HEK293T (cell line): ENCODE data around the gene CCR1.

ENCODE experiments used
- CTCF ChIA-PET: fragments of 350-600 bp; formaldehyde crosslinking; extraction: SDS; loops from one replicate; lab custom pipeline; 2021; ENCODE audit warnings: antibody characterized with exemption, inconsistent platforms; lab: Yijun Ruan, JAX
- POLR2A ChIA-PET: fragments of 350-600 bp; formaldehyde crosslinking; extraction: SDS; loops from one replicate; lab custom pipeline; 2020; ENCODE audit warnings: antibody characterized with exemption, inconsistent platforms; lab: Yijun Ruan, JAX
- DNase-seq: peaks from one replicate; pipeline ENCODE4 v3.0.0; 2012; ENCODE audit warnings: mixed read lengths; ENCODE audit errors: extremely low spot score
- ARNT ChIP-seq: fragments of 450-650 bp; IDR thresholded peaks from 2 replicates; pipeline ENCODE4 v1.6.1; 2017; ENCODE audit warnings: mild to moderate bottlenecking
- BHLHE40 ChIP-seq: fragments of 450-650 bp; IDR thresholded peaks from 2 replicates; pipeline ENCODE4 v1.6.1; 2016; ENCODE audit warnings: mild to moderate bottlenecking, moderate library complexity, borderline replicate concordance
- CTBP1 ChIP-seq: fragments of 450-650 bp; IDR thresholded peaks from 2 replicates; pipeline ENCODE4 v1.6.1; 2016; ENCODE audit warnings: borderline replicate concordance
- ELF4 ChIP-seq: fragments of 450-650 bp; IDR thresholded peaks from 2 replicates; pipeline ENCODE4 v1.6.1; 2017; ENCODE audit warnings: antibody characterized with exemption
- FOXA1 ChIP-seq: fragments of 450-650 bp; IDR thresholded peaks from 2 replicates; pipeline ENCODE4 v1.6.1; 2016; ENCODE audit warnings: mild to moderate bottlenecking
- FOXK2 ChIP-seq: fragments of 450-650 bp; IDR thresholded peaks from 2 replicates; pipeline ENCODE4 v1.6.1; 2016; ENCODE audit warnings: mild to moderate bottlenecking
- FOXM1 ChIP-seq: fragments of 450-650 bp; IDR thresholded peaks from 2 replicates; pipeline ENCODE4 v1.6.1; 2017; ENCODE audit warnings: mild to moderate bottlenecking, borderline replicate concordance
- HDGF ChIP-seq: fragments of 450-650 bp; IDR thresholded peaks from 2 replicates; pipeline ENCODE4 v1.6.1; 2017; ENCODE audit warnings: antibody characterized with exemption, borderline replicate concordance
- L3MBTL2 ChIP-seq: fragments of 450-650 bp; conservative IDR thresholded peaks from 2 replicates; pipeline ENCODE4 v1.6.1; 2016; ENCODE audit warnings: mild to moderate bottlenecking
- LEF1 ChIP-seq: fragments of 450-650 bp; IDR thresholded peaks from 2 replicates; pipeline ENCODE4 v1.6.1; 2017; ENCODE audit warnings: mild to moderate bottlenecking, borderline replicate concordance
- NFRKB ChIP-seq: fragments of 450-650 bp; IDR thresholded peaks from 2 replicates; pipeline ENCODE4 v1.6.1; 2016; ENCODE audit warnings: mild to moderate bottlenecking, moderate library complexity
- SP1 ChIP-seq: fragments of 450-650 bp; IDR thresholded peaks from 2 replicates; pipeline ENCODE4 v1.6.1; 2017
- SUZ12 ChIP-seq: fragments of 450-650 bp; IDR thresholded peaks from 2 replicates; pipeline ENCODE4 v1.6.1; 2016; ENCODE audit warnings: mild to moderate bottlenecking
- TARDBP ChIP-seq: fragments of 450-650 bp; IDR thresholded peaks from 2 replicates; pipeline ENCODE4 v1.6.1; 2016
- ZNF384 ChIP-seq: fragments of 450-650 bp; IDR thresholded peaks from 2 replicates; pipeline ENCODE4 v1.6.1; 2016
- TF ChIP-seq, protein P1 (sequence below): fragments of 450-650 bp; IDR thresholded peaks from 2 replicates; pipeline ENCODE4 v1.6.1; 2016

Gene CCR1

DNA sequence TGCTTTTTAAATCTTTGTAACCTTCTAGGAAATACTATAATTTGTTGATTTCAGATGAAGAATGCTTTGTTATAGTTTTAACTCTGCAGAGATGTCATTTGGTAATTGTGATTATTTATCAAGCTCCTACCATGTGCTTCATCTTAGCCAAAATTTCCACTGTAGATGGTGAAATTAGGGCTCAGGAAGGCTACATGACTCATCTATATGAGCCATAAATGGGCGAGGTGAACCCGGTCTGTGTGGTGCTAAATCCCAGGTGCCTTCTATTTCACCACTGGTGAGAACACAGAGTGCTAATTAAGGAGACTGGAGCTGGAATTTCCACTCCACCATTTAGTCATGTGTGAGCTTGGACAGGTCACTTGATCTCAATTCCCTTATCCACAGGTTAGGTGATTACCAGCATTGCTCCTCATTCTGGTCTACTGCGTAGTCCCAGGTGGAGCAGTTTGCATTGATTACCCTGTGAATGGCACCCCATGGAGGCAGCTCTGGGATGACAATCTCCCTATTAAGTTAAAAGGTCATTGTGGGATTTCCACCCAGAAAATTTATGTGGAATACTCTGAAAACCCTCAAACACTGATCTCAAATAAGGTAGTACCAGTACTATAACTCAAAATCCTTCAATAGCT lies 31.3 kb upstream of the CCR1 start:
- TF ChIP-seq CTBP1 (no peak), FOXA1 (no peak), FOXM1 (no peak), SP1 (no peak), ELF4 (no peak), ZNF384 (no peak), HDGF (no peak), ARNT (no peak), SUZ12 (no peak), NFRKB (no peak), L3MBTL2 (no peak), BHLHE40 (no peak), LEF1 (no peak), TARDBP (no peak), FOXK2 (no peak)
- TF ChIP-seq, protein P1, sequence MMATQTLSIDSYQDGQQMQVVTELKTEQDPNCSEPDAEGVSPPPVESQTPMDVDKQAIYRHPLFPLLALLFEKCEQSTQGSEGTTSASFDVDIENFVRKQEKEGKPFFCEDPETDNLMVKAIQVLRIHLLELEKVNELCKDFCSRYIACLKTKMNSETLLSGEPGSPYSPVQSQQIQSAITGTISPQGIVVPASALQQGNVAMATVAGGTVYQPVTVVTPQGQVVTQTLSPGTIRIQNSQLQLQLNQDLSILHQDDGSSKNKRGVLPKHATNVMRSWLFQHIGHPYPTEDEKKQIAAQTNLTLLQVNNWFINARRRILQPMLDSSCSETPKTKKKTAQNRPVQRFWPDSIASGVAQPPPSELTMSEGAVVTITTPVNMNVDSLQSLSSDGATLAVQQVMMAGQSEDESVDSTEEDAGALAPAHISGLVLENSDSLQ: no peak
- ChIA-PET CTCF (no interaction called here), POLR2A (no interaction called here)
- DNase-seq: no peak

DNA sequence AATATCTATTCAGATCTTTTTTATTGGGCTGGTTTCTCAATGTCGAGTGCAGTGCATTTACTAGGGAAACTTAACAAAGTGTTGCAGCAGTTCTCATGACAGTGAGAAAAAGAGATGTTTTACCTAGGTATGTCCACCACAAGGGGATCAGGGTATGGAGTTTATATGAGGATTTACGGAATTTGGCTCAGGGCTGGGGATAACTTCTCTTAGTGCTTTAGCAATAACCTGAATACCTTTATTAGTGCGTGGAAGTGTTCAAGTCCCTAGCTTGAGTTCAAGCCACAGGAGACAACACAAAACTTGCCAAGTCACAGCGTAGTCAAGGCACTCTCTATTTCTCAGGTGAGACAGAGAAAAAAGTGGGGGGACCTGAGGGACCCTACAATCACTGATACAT lies 30.3 kb upstream of the CCR1 start:
- POLR2A ChIA-PET: no interaction called here
- TF ChIP-seq, protein P1: no peak
- TF ChIP-seq SP1 (no peak), L3MBTL2 (no peak), ELF4 (no peak), NFRKB (no peak)
- DNase-seq: no peak
- CTCF ChIA-PET: no interaction called here

DNA sequence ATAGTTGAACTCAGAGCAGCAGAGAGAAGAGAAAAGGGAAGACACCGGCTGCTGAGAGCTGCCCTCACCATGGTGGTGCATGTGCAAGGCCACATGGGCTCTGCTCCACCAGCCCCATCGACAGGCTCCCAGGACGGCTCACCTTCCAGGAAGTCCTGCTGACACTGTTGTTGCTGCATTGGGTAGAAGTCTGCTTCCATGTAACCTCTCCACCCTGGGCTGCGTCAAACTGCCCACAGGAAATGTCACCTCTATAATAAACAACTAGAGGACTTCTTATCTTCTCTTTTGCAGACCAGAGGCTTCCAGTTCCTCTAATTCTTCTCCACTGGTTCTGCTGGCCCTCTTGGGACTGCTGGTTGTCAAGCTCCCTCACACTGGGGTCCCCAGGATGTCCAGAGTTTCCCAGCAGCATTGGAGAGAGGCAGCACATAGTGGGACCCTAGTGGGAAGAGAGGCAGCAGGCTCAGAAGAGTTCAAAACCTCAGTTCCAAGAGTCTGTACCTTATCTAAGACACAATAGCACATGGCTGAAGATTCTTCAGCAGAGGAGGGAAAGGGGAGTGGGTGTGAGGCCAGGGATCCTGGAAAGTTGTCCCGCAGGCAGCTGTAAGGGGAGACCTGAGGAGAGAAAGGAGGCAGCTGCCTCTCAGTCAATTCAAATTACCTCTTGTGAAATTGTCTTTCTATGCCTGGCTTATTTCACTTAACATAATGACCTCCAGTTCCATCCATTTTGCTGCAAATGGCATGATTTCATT lies 28.4 kb upstream of the CCR1 start:
- TF ChIP-seq ELF4: no peak
- TF ChIP-seq LEF1: no peak
- no peak for TF ChIP-seq BHLHE40
- no peak for TF ChIP-seq HDGF
- TF ChIP-seq CTBP1: no peak
- no peak for TF ChIP-seq SP1
- no peak for TF ChIP-seq FOXM1
- no peak for TF ChIP-seq FOXA1
- TF ChIP-seq NFRKB: no peak
- TF ChIP-seq ZNF384: no peak
- TF ChIP-seq SUZ12: no peak
- TF ChIP-seq ARNT: no peak
- no peak; the same call in 1 of the 2 replicates for TF ChIP-seq L3MBTL2
- TF ChIP-seq, protein P1: no peak
- no peak for TF ChIP-seq FOXK2
- TF ChIP-seq TARDBP: no peak
- CTCF ChIA-PET: no interaction called here
- POLR2A ChIA-PET: no interaction called here
- DNase-seq: no peak

DNA sequence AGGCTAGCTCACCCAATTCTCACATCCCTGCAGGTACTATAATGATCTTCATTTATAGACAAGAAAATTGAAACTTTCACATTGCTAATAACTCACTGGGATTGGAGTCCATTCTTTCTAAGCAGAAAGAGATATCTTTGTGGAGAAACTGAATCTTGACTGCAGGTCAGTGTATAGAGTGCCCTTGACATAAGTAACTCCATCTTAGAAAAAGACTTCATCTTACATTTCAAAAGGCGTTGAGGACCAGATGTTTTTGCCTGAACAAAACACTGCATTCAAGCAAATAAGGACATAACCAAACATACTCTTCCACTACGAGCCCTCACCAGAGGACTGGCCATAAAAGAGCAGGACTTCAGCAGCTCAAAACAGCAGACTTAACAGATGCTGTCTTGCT lies 27.3 kb upstream of the CCR1 start:
- POLR2A ChIA-PET: no interaction called here
- TF ChIP-seq LEF1 (no peak), BHLHE40 (no peak), FOXK2 (no peak), ZNF384 (no peak), SUZ12 (no peak), L3MBTL2 (no peak), HDGF (no peak), FOXA1 (no peak), CTBP1 (no peak), ELF4 (no peak)
- CTCF ChIA-PET: no interaction called here
- no peak for DNase-seq

DNA sequence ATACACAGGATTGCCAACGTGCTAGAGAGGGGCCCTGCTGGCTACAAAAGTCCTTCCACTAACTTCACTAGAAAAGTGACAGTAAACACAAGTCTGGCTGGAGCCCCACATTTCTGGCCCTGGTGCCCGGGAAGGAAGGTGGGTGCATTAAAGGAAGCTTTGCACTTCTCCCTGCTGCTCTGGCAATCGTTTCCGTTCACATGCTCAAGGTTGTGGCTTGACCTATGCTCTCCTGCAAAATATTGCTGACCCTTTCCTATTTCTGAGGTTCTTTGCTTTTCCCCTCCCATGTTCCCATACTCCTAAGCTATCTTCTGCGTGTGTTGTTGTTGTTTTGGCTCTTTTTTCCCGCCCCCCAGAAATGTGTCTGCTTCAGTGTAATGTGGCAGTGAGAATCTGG lies 25.1 kb upstream of the CCR1 start:
- no peak for TF ChIP-seq FOXM1
- TF ChIP-seq ELF4: no peak
- no peak for TF ChIP-seq ZNF384
- TF ChIP-seq, protein P1: no peak
- no peak for TF ChIP-seq FOXK2
- TF ChIP-seq HDGF: no peak
- no peak for TF ChIP-seq CTBP1
- TF ChIP-seq LEF1: no peak
- TF ChIP-seq SUZ12: no peak
- TF ChIP-seq NFRKB: no peak
- no peak for TF ChIP-seq FOXA1
- TF ChIP-seq TARDBP: no peak
- no peak for TF ChIP-seq SP1
- no peak for TF ChIP-seq L3MBTL2
- no peak for TF ChIP-seq BHLHE40
- no peak for TF ChIP-seq ARNT
- ChIA-PET POLR2A (no interaction called here), CTCF (no interaction called here)
- DNase-seq: no peak
